Body of pancreas (tissue), 4 donors: ENCODE data around the gene ETS1.

Experiments
- POLR2A ChIP-seq, 3 donors: fragments of 450-650 bp; IDR thresholded peaks; one replicate each; pipeline ENCODE4 v1.6.1; 2016; ENCODE audit warnings: antibody characterized with exemption in 3 of 3, mild to moderate bottlenecking in 2 of 3
- TF ChIP-seq, protein P1 (sequence below), 7 experiments: fragments of 450-650 bp in 4 of 7; fragments of 200-600 bp in 3 of 7; sonication (generic) in 3 of 7; IDR thresholded peaks; one replicate each; pipeline ENCODE4 v1.5.1; 2016 to 2019; ENCODE audit warnings: antibody characterized with exemption in 7 of 7

DNA sequence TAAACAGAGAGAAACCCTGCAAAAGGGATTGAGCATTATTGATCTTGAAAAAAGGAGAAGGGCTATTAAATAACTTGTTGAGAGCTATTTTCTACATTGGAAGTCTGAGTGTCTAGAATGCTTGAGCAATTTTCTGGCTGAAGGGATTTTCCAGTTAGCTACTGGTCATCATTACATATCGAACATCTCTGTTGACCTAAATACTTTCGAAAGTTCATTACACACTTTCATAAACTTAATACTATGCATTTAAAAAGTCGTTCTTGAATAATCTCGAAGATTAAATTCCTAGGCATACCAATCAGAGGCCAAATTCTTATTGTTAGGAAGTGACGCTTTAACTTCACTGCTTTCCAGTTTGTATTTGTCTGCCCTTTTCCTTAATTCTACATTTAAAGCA is 13.7 kb downstream of the ETS1 start:
- no peak for TF ChIP-seq POLR2A (IDR thresholded peaks at IDR 0.05)
- TF ChIP-seq, protein P1, sequence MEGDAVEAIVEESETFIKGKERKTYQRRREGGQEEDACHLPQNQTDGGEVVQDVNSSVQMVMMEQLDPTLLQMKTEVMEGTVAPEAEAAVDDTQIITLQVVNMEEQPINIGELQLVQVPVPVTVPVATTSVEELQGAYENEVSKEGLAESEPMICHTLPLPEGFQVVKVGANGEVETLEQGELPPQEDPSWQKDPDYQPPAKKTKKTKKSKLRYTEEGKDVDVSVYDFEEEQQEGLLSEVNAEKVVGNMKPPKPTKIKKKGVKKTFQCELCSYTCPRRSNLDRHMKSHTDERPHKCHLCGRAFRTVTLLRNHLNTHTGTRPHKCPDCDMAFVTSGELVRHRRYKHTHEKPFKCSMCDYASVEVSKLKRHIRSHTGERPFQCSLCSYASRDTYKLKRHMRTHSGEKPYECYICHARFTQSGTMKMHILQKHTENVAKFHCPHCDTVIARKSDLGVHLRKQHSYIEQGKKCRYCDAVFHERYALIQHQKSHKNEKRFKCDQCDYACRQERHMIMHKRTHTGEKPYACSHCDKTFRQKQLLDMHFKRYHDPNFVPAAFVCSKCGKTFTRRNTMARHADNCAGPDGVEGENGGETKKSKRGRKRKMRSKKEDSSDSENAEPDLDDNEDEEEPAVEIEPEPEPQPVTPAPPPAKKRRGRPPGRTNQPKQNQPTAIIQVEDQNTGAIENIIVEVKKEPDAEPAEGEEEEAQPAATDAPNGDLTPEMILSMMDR (IDR thresholded peaks at IDR 0.05): no peak
